Panc1 (cell line): Measurements from ENCODE around the gene RHPN2. TPM values are rescaled to one million over a fixed set of nuclear protein-coding genes. Genes with fewer than 3 reads are reported as not detected.
A peak's percentile ranks its signal among the peaks of the same experiment; 100 is the strongest.
"Not testable (repeated sequence)": the region's sequence is repeated elsewhere in the genome, so short reads cannot be mapped to it uniquely, and the experiment has no call there.

ENCODE experiments used
- ATAC-seq: fragments of 200-7000 bp; cut with Tn5 transposase; 2 replicates; pipeline ENCODE4 v1.9.1; 2020; ENCODE audit warnings: mild to moderate bottlenecking, moderate library complexity
- BruUV-seq: library from RNA; stranded (reverse); fragments of 400-500 nt; replicated peaks from 2 replicates; lab custom pipeline; 2021; lab: Mats Ljungman, UMichigan
- CTCF ChIA-PET: fragments of 300-600 bp; sonication (Branson Sonifier 250); formaldehyde crosslinking; loops from one replicate; lab custom pipeline; 2022; ENCODE audit warnings: antibody characterized with exemption; lab: Charles Lee
- POLR2A ChIA-PET: fragments of 300-600 bp; sonication (Branson Sonifier 250); formaldehyde crosslinking; loops from one replicate; lab custom pipeline; 2022; ENCODE audit warnings: antibody characterized with exemption; lab: Charles Lee
- DNase-seq: peaks from one replicate; pipeline ENCODE4 v3.0.0-alpha.2; 2010; ENCODE audit warnings: low read depth, low spot score
- H3K27ac ChIP-seq: 2 replicates; pipeline ENCODE4 v1.5.1; 2011; ENCODE audit warnings: mild to moderate bottlenecking, low read length, inconsistent platforms
- H3K27me3 ChIP-seq: fragments of 200-500 bp; sonication (Bioruptor generic); 2 replicates; pipeline ENCODE4 v1.6.0; 2014; ENCODE audit warnings: low read length, inconsistent platforms; ENCODE audit not compliant: control insufficient read depth, insufficient read depth
- H3K36me3 ChIP-seq: fragments of 200-500 bp; sonication (Bioruptor generic); 2 replicates; pipeline ENCODE4 v1.5.1; 2014; ENCODE audit warnings: inconsistent platforms, mild to moderate bottlenecking, low read length, moderate library complexity; ENCODE audit not compliant: control insufficient read depth, insufficient read depth
- H3K4me1 ChIP-seq: 2 replicates; pipeline ENCODE4 v1.5.1; 2011; ENCODE audit warnings: inconsistent platforms, mild to moderate bottlenecking, low read length, moderate library complexity; ENCODE audit not compliant: control insufficient read depth, insufficient read depth
- H3K4me3 ChIP-seq, 2 experiments: 2 replicates each; pipeline ENCODE4 v1.5.1; 2011 to 2012; ENCODE audit warnings: low read depth in 2 of 2, low read length in 2 of 2, mild to moderate bottlenecking in 2 of 2, inconsistent platforms in 1 of 2, moderate library complexity in 1 of 2
- H3K9me3 ChIP-seq: fragments of 200-500 bp; sonication (Bioruptor generic); 2 replicates; pipeline ENCODE4 v1.5.1; 2014; ENCODE audit warnings: low read depth, mild to moderate bottlenecking, inconsistent platforms, low read length, moderate library complexity; ENCODE audit not compliant: control insufficient read depth, insufficient read depth
- POLR2AphosphoS5 ChIP-seq: IDR thresholded peaks from 2 replicates; pipeline ENCODE4 v1.6.1; 2012; ENCODE audit warnings: mild to moderate bottlenecking, low read depth, low read length, moderate library complexity
- SIN3A ChIP-seq: IDR thresholded peaks from 2 replicates; pipeline ENCODE4 v1.6.1; 2012; ENCODE audit warnings: low read depth, mild to moderate bottlenecking, low read length, moderate library complexity, borderline replicate concordance; ENCODE audit not compliant: insufficient read depth
- TCF7L2 ChIP-seq: IDR thresholded peaks from 2 replicates; pipeline ENCODE4 v1.6.1; 2011; ENCODE audit warnings: mild to moderate bottlenecking, low read depth, low read length, inconsistent platforms
- in situ Hi-C: cut with HindIII; loops from 2 replicates; pipeline ENCODE4 v1.10.0; 2016; ENCODE audit warnings: low sequenced_read_pairs, low pct_unique_long_range_greater_than_20kb
- intact Hi-C: fragments of 100-400 bp; cut with micrococcal nuclease; formaldehyde crosslinking; loops from one replicate; pipeline ENCODE4 v1.10.0; 2022; ENCODE audit not compliant: unreplicated experiment
- total RNA-seq: library from RNA; stranded (reverse); gene quantifications from one replicate; pipeline ENCODE4 v1.2.1, GENCODE V29; 2021; ENCODE audit not compliant: unreplicated experiment
- TF ChIP-seq, protein P1 (sequence below), 2 experiments: IDR thresholded peaks; 2 replicates each; pipeline ENCODE4 v1.6.1; 2011 to 2012; ENCODE audit warnings: low read depth in 2 of 2, control low read depth in 1 of 2, low read length in 1 of 2, mild to moderate bottlenecking in 1 of 2, moderate library complexity in 1 of 2; ENCODE audit not compliant: insufficient read depth in 1 of 2
- TF ChIP-seq, protein P2 (sequence below): fragments of 450-650 bp; IDR thresholded peaks from 2 replicates; pipeline ENCODE4 v1.5.1; 2017; ENCODE audit warnings: mild to moderate bottlenecking

RHPN2 gene
- total RNA-seq, 1 experiment from 2014 or later = 227 TPM

DNA sequence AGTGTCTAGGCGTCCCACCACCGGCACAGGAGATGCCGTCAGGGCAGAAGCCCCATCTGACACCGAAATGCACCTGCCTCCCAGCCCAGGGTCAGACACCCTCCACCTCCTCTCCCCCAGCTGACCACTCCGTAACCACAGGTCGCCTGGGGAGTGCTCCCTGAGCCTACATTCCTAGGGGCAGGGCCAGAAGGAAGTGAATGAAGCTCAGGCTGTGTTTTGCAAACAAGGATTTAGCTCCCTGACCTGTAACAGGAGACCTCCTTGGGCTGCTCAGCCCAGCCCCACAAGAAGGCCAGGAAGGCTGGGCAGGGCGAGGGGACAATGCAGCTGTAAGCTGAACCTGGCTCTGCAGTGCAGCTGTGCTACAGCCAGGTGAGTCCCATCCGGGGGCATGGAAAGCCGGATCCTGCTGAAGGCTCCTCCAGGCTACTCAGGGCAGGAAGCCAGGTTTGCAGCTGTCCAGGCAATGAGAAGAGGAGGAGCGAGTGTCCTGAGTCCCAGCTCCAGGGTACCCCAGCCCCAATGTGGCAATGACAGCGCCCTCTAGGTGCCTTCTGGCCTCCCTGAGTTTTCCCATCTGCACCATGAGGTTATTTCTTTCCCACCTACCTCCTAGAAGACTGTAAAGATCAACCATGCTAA lies 42.1 kb downstream of the RHPN2 start:
- peak; percentile 7; the same call in 1 of the 2 replicates for ATAC-seq
- no peak for DNase-seq

DNA sequence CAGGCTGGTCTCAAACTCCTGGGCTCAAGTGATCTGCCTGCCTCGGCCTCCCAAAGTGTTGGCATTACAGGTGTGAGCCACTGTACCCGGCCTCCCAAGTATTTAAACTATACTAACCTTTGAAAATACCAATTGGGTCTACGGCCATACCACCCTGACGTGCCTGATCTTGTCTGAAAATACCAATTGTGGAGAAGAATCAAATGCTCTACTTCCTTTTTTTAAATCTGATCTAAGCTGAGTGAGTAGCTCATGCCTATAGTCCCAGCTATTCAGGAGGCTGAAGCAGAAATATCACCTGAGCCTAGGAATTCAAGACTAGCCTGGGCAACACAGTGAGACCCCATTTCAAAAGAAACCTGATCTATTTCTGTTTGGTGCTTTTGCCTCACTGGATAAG lies 53.8 kb downstream of the RHPN2 start:
- H3K27ac ChIP-seq, H3K4me3 ChIP-seq, DNase-seq, intact Hi-C loops, POLR2A ChIA-PET, ATAC-seq, H3K4me1 ChIP-seq, CTCF ChIA-PET, in situ Hi-C loops, H3K27me3 ChIP-seq, H3K9me3 ChIP-seq: not testable (repeated sequence)
- BruUV-seq = TSS peak; percentile 45
- H3K36me3 ChIP-seq = peaks cover 16% of the 10 kb centered on the region

More for the DNA sequence above, 42.1 kb downstream of the RHPN2 start:
- BruUV-seq = no TSS peak
- in situ Hi-C loops = no loop called here
- intact Hi-C loops = no loop called here
- ChIA-PET CTCF (interaction anchor here (0.5 kb wide), 1 partner anchor 20 kb away, joined by 4 read pairs; no protein-coding TSS in a partner anchor), POLR2A (no interaction called here)
- H3K27me3 ChIP-seq = no peaks in the 10 kb centered on the region
- no peak for TF ChIP-seq TCF7L2
- TF ChIP-seq, protein P1, sequence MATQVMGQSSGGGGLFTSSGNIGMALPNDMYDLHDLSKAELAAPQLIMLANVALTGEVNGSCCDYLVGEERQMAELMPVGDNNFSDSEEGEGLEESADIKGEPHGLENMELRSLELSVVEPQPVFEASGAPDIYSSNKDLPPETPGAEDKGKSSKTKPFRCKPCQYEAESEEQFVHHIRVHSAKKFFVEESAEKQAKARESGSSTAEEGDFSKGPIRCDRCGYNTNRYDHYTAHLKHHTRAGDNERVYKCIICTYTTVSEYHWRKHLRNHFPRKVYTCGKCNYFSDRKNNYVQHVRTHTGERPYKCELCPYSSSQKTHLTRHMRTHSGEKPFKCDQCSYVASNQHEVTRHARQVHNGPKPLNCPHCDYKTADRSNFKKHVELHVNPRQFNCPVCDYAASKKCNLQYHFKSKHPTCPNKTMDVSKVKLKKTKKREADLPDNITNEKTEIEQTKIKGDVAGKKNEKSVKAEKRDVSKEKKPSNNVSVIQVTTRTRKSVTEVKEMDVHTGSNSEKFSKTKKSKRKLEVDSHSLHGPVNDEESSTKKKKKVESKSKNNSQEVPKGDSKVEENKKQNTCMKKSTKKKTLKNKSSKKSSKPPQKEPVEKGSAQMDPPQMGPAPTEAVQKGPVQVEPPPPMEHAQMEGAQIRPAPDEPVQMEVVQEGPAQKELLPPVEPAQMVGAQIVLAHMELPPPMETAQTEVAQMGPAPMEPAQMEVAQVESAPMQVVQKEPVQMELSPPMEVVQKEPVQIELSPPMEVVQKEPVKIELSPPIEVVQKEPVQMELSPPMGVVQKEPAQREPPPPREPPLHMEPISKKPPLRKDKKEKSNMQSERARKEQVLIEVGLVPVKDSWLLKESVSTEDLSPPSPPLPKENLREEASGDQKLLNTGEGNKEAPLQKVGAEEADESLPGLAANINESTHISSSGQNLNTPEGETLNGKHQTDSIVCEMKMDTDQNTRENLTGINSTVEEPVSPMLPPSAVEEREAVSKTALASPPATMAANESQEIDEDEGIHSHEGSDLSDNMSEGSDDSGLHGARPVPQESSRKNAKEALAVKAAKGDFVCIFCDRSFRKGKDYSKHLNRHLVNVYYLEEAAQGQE (IDR thresholded peaks at IDR 0.05; ENCODE audit: insufficient read depth in 1 of 2, low read depth in 2 of 2, low read length in 1 of 2) = no peak
- no peak for TF ChIP-seq SIN3A
- TF ChIP-seq POLR2AphosphoS5 = no peak
- TF ChIP-seq, protein P2, sequence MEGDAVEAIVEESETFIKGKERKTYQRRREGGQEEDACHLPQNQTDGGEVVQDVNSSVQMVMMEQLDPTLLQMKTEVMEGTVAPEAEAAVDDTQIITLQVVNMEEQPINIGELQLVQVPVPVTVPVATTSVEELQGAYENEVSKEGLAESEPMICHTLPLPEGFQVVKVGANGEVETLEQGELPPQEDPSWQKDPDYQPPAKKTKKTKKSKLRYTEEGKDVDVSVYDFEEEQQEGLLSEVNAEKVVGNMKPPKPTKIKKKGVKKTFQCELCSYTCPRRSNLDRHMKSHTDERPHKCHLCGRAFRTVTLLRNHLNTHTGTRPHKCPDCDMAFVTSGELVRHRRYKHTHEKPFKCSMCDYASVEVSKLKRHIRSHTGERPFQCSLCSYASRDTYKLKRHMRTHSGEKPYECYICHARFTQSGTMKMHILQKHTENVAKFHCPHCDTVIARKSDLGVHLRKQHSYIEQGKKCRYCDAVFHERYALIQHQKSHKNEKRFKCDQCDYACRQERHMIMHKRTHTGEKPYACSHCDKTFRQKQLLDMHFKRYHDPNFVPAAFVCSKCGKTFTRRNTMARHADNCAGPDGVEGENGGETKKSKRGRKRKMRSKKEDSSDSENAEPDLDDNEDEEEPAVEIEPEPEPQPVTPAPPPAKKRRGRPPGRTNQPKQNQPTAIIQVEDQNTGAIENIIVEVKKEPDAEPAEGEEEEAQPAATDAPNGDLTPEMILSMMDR = no peak
- H3K27ac ChIP-seq = no peak overlapping the region; the same call in 1 of the 2 replicates
- no peaks in the 10 kb centered on the region for H3K9me3 ChIP-seq
- H3K4me3 ChIP-seq = no peak overlapping the region
- H3K36me3 ChIP-seq = peaks cover 13% of the 10 kb centered on the region
- no peaks in the 10 kb centered on the region for H3K4me1 ChIP-seq

DNA sequence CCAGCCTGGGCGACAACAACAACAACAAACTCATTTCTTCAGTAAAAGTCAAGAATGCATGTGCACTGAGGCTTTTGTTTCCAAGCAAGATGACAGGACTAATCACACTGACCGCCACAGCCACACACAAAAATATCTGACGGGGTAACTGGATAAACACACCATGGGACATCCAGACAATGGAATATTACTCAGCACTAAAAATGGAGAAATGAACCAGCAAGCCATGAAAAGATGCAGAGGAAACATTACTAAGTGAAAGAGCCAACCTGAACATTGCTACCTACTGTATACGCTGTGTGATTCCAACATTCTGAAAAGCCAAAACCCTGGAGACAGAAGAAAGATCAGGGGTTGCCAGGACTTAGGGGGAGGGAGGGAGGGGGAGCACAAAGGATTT lies 56.0 kb downstream of the RHPN2 start:
- TF ChIP-seq, protein P1 (IDR thresholded peaks at IDR 0.05; ENCODE audit: insufficient read depth in 1 of 2, low read depth in 2 of 2, low read length in 1 of 2) = no peak
- TF ChIP-seq, protein P2 = no peak
- no peak for TF ChIP-seq POLR2AphosphoS5
- TF ChIP-seq TCF7L2 = no peak
- no peak for TF ChIP-seq SIN3A
- ChIA-PET POLR2A (no interaction called here), CTCF (no interaction called here)
- H3K4me3 ChIP-seq = no peak overlapping the region
- in situ Hi-C loops = no loop called here
- intact Hi-C loops = no loop called here
- H3K36me3 ChIP-seq = peaks cover 21% of the 10 kb centered on the region
- no peaks in the 10 kb centered on the region for H3K4me1 ChIP-seq
- no TSS peak for BruUV-seq
- no peak overlapping the region for H3K27ac ChIP-seq
- ATAC-seq (no peak), DNase-seq (no peak)
- no peaks in the 10 kb centered on the region for H3K27me3 ChIP-seq
- H3K9me3 ChIP-seq = no peaks in the 10 kb centered on the region
